Stimulated activated CD4-positive, alpha-beta T cell treated with anti-CD3 and anti-CD28 coated beads, Interleukin-1b, Interleukin-23, amount 100 ng/mL, for 24 hours (primary cell): ENCODE measurements around the gene DNAH2.

Experiments
- DNase-seq, 4 experiments: peaks; one replicate each; pipeline ENCODE4 v3.0.0-alpha.2; 2020; ENCODE audit warnings: low read depth in 4 of 4, low spot score in 1 of 4

DNAH2 gene

DNA sequence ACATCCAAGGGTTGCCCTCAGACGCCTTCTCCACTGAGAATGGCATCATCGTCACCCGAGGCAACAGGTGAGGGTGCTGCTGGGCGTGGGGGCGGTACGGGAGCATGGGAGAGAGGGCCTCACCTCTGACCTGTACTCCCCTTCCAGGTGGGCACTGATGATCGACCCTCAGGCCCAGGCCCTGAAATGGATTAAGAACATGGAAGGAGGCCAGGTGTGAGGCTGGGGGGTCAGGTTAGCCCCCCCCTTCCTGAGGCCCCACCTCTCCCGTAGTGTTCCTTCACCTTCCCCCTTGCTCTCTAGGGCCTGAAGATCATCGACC is 100.1 kb downstream of the DNAH2 start:
- DNase-seq, result no peak

DNA sequence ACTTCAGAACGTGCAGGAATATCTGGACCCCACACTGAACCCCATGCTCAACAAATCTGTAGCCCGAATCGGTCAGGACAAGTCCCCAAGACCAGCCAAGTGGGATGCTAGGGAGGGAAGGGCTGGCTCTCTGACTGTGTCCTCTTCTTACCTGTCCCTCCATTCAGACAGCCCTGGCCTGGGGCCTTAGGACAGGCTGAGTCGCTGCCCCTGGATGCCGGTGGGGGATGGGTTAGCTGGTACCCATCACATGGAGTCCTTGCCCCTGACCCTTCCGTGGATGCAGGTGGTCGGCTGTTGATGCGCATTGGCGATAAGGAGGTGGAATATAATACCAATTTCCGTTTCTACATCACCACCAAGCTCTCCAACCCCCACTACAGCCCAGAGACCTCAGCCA is 100.5 kb downstream of the DNAH2 start:
- DNase-seq, result no peak

DNA sequence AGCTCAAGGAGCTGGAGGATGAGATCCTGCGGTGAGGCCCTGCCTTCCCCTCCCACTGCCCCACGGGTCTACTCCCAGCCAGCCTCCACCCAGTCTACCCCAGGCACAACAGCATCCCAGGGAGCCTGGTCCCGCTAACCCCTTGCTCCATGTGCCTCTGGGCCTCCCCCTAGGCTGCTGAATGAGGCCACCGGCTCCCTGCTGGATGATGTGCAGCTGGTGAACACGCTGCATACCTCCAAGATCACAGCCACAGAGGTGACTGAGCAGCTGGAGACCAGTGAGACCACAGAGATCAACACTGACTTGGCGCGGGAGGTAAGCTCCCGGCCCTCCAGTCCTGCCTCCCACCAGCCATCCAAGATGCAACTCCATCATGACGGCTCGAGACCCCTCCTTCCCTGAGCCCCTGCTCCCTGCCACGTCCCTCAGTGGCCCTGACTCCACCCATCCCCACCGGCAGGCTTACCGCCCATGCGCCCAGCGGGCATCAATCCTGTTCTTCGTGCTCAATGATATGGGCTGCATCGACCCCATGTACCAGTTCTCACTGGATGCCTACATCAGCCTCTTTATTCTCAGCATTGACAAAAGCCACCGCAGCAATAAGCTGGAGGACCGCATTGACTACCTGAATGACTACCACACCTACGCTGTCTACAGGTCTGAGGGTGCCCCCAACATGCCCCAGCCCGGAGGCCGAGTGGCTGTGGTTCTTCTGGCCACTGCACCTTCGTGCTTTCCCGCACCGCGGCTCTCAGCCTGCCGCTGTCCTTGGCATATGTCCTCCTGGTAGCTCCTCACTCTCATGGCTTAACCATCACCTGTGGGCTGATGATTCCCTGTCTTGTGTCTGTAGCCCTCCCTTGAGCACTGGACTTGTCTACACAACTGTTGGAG is 101.5 kb downstream of the DNAH2 start:
- no peak for DNase-seq

DNA sequence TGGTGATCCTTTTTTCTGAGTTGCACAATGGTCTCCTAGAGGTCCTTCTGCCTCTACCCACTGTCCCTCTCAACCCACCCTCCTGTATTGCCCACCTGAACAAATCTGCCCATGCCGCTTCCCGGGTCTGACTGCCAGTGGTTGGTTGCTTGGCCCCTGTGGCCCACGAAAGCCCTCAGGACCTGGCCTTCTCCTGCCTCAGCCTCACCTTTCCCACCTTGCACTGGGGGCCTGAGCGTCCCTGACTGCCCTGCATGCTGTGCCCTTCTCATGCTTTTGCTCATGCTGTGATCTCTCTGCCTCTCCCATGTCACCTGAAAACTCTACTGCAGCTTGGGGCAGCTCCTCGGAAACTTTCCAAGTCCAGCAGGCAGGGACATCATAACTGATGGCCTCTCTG is 102.7 kb downstream of the DNAH2 start:
- no peak for DNase-seq

DNA sequence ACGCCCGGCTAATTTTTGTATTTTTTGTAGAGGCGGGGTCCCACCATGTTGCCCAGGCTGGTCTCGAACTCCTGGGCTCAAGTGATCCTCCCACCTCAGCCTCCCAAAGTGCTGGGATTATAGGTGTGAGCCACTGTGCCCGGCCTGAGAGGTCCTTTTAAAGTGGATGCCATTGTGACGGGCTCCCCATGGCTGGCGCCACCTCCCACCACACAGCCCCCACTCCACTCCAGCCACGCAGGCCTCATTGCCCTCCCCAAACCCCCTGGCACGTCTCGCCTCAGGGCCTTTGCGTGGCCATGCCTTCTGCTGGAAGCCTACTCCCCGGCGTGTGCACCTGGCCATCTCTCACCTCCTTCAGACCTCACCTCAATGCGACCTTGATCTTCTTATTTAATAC is 104.6 kb downstream of the DNAH2 start:
- DNase-seq, result no peak

DNA sequence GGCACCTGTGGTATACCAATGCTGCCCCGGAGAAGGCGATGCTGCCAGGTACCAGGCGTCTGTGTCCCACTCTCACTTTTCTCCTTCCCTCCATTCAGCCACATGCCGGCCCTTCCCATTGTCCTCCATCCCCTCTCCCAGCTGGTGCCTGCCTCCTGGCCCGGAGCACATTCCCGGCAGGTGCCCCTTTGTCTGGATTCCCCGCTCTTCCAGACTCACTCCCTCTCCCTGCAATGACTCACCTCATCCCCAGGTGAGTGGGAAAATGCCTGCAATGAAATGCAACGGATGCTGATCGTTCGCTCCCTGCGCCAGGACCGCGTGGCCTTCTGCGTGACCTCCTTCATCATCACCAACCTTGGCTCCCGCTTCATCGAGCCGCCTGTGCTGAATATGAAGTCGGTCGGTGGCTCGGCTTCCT is 106.0 kb downstream of the DNAH2 start:
- DNase-seq, result no peak

DNA sequence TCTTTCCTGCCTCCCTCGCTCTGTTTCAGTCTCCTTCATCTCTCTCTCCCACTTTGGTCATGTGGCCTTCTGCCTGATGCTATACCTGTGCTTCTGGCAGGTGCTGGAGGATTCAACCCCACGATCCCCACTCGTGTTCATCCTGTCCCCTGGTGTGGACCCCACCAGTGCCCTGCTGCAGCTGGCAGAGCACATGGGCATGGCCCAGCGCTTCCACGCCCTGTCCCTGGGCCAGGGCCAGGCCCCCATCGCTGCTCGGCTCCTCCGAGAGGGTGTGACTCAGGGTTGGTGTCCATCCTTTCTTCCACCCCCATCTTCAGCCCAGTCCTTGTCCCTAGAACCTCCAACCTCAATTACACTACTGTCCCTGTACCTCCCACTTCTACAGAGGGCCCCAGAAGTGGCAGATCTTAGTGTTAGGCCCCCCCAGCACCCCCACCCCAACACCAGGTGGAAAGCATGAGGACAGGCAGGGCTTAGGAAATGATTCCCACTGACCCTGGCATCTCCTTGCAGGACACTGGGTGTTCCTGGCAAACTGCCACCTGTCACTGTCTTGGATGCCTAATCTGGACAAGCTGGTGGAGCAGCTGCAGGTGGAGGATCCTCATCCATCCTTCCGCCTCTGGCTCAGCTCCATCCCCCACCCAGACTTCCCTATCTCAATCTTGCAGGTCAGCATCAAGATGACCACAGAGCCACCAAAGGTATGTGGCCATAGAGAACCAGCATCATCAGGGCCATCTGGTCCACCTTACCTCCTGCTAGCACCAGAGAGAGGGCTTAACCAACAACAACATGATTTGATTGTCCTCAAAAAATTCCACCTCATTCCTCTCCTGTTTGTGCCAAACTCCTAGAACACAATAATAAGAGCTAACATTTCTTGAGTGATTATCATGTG is 106.7 kb downstream of the DNAH2 start:
- no peak for DNase-seq

DNA sequence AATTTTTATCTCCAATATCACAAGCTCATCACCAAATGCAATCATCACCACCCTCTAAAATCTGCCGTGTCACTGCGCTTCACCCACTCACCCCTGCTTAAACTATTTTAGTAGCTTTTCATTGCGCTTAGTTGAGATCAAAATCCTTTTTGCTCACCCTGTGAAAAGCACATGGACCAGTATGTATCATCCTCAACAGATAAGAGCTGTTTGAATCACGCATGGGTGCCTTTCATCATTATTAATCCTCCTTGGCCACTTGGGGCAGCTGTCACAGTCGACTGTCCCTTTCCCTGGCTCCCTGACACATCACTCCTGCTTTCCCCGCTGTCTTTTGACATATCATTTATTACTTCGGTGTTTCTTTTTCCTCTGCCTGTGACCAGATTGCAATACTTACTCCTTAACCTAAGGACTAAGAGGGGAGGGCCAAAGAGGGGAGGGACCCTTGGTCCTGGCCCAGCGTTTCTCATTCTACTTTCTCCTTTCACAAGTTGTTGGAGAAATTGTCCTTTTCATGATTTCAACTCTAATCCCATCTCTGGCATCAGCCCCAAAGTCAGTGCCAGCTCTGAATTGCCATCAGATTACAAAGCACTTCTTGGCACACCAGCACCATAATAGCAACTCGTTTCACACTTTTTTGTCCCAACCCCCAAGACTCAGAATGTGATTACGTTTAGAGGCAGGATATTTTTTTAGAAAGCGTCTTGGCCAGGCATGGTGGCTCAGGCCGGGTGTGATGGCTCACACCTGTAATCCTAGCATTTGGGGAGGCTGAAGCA is 107.9 kb downstream of the DNAH2 start:
- DNase-seq, result no peak

DNA sequence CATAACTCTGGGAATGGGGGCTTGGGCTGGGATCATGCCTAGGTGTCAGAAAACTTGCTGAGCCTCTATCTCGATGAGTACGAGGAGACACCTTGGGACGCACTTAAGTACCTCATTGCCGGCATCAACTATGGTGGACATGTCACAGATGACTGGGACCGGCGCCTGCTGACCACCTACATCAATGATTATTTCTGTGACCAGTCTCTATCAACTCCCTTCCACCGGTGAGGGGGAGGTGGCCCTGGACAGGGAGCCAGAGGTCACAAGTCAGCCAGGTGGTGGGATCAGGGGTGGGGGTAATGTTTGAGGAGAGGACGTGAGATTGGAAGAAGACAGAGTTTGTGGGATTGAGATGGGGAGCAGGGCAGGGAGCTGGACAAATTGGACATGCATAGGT is 113.1 kb downstream of the DNAH2 start:
- no peak for DNase-seq

DNA sequence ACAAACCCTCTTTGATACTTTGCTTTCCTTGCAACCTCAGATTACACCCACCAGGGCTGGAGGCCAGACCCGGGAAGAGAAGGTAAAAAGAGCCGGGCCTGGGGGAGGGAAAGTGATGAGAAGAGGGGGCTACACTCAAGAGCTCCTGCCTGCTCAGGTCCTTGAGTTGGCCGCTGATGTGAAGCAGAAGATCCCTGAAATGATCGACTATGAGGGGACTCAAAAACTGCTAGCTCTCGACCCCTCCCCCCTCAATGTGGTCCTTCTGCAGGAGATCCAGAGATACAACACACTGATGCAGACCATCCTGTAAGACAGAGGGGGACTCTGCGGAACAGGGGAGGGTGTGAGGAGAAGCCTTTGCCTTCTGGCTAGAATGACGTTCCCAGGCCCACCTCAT is 113.7 kb downstream of the DNAH2 start:
- DNase-seq, result no peak

DNA sequence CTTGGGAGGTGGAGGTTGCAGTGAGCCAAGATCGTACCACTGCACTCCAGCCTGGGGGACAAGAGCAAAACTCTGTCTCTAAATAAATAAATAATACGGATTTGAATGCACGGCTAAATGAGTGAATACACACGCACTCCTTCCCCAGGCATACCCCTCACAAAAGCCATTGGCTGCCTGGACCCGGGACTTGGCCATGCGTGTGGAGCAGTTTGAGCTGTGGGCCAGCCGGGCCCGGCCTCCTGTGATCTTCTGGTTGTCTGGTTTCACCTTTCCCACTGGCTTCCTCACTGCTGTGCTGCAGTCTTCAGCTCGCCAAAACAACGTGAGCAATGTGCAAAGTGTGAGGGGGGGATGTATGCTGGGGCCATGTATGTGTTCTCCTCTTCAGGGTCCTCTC is 114.9 kb downstream of the DNAH2 start:
- no peak for DNase-seq

DNA sequence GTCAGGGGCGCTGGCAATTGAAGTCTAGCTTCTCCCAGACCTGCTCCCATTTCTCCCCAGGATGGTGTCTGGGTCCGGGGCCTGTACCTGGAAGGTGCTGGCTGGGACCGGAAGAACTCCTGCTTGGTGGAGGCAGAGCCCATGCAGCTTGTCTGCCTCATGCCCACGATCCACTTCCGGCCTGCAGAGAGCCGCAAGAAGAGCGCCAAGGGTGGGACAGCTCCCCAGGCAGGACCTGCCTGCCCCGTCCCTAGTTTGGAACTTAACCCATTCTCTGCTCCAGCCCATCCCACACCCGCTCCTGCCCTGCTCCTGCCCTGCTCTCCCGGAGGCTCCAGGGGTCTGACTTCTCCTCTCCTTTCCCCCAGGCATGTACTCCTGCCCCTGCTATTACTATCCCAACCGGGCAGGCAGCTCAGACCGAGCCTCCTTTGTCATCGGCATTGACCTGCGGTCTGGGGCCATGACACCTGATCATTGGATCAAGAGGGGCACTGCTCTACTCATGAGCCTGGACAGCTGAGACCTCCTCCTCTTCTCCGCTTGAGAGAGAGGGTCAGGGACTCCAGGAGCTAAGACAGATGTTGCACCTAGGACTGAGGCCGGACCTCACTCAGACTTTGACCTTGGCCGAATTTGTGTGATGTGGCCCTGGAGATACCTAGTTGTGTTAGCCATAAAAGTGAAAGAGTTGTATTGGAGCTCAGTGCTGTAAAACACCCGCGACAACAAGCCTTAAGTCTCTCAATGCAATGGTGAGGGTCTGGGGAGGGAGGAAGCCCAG is 115.7 kb downstream of the DNAH2 start:
- no peak for DNase-seq

DNA sequence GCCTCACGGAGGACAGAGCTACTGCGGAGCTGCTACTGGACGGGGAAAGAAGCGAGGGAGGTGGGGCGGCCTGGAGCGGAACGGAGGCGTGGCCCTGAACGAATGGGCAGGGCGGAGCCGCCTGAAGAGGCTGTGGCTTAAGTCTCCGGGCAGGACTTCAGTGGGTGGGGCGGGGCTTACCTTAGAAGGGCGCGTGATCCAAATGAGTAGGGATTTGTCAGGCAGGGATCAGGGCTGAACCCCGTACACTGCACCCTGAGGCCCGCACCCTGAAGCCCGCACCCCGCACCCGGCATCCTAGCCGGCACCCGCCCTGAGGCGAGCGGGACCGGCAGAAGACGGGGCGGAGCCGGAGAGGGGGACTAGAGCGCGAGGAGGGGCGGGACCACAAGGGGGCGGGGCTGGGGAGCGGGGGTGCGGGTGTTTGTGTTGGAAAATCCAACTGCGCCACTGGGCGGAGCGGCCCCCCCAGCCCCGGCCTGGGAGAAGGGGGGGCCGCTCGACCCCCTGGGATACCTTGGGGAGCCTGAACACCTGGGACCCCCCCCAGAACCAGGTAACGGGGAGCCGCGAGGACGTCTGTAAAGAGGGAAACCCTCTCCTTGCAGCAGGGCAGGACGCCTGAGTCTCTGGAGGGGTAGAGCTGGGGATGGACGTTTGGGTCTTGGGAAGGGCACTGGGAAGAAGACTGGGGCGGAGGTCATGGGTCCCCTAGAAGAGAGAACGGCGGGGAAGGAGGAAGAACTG is 116.4 kb downstream of the DNAH2 start, which contains the start of gene KDM6B:
KDM6B (plus strand) TSS at position 423 of the 747 bp plus-strand sequence. CDS start 11,338 bp downstream, outside the sequence.
- DNase-seq, result peak; percentile 64 to 86 (median 72)

DNA sequence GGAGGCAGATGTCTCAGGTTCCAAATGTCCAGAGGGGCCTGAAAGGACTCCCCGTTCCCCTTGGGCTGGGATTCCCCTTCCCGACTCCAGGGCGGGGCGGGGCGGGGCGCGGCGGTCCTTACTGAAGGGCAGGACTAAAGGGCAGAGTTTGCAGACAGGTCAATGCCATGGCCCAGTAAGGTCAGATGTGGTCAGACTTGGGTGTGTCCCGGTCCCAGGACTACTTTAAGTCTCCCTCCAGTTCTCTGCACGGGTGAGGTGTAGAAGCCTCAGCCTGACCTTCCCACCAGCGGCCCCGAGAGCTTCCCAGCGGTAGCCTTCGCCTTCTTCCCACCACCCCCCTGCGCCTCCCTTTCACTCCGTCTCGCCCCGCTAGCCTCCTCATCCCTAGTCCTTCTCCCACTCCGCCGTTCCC is 117.0 kb downstream of the DNAH2 start:
- DNase-seq, result no peak

DNA sequence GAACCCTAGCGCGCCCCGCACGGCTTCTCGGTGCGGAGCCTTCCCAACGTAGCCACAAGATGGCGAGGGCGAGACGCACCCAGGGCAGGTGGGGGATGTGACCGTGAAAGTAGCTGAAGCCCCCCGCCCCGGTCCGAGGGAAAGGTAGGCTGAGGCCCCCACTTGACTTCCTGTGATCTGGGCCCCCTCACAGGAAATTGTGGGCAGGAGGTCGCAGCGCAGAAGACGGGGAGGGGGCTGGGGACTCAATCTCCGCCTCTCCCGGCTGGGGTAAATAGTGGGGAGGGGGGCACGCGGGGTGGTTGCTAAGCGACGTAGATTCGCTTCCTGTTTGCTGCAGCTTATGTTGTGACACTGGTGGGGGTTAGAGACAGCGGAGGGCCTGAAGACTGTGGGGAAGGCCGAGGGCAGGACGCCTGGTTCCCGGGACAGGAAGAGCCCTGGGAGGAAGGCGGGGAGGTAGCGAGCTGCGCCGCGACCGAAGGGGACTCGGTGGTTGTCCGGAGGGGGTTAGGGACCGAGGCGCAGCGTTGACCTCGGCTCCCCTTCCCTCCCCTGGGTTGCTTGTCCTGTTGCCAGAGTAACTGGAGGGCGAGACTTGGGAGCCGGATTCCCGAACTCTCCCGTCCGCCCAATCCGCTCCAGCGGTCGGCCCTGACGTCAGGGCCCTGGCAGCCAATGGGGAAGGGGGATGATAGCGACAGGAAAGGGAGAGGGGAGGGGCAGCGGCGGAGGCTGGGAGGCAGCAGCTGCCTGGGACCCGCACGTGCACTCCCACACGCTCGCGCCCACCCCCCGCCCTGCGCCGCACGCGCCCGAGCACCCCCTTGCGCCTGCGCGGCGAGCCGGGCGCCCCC is 117.6 kb downstream of the DNAH2 start:
- DNase-seq, result peak; percentile 73 to 92 (median 80)

DNA sequence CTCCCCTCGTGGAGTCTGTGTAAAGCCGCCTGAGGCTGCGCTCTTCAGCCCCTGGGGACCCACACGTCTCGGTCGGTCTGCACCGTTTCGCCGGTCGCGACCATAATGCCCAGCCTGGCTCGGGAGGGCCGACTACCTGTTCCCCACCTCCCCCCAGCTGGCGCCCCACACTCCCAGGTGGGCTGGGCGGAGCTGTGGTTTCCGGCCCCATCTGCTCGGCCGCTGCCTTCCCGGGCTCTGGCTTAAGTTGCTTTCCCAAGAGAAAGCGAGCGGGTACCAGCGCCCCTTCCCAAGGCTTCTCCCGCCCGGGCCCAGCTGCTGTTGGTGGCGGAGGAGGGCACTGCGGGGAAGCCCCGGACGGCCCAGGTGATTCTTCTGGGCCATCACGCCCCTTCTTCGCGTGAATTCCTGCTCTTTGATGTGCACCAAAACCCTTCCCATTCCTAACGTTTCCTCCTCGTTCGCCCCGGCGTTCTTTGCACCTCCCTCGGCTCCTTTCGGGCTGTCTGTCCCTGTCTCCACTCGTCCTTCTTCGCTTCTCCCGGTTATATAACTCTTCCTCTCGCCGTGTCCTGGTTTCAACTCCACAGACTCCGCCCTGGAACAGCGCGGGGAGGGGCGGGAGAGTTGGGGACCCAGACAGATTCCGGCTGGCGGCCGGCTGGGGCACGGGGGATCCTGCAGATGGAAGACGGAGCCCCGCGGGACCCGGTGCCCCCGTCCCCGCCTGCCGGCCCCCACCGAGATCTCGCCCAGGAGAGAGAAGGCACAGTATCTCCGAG is 118.5 kb downstream of the DNAH2 start:
- DNase-seq, result no peak

DNA sequence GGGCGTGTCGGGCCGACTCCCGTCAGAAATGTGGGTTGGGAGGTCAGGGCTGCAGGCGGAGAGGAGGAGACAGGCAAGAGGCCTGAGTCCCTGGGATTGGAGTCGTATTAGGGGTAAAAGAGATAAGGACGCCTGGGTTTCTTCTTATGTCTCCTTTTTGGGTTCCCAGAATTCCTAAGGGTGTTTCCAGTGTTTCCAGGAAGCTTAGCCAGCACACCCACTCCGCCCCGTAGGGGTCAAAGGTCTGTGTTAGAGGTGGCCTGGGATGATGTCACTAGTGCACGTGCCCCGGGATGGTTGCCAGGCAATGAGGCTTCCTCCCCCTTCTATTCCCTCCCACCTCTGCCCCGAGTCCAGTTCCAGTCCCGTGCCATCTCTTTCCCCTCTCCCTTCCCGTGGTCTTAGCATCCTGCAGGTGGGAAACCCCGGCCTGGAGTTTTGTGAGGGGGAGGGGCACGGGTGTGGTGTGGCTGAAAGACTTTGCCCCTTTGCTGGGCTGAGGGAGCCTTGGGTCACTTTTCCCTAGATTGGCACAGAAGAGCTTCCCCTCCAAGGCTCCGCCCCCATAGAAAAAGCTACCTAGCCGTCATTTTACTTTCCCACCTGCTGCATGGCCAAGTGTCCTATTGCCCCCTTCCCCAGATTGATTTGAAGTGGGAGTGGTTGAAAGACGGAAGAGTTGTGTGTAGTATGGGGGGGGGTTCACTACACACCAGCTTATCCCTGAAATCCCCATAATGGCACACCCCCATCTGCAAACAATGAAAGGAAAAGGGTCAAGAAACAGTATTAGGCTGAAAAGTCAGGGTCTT is 119.3 kb downstream of the DNAH2 start:
- peak in 1 of 4 experiments; percentile 71 for DNase-seq
